PC-9 (cell line): Measurements from ENCODE around the gene RMND5A. TPM values are rescaled to one million over a fixed set of nuclear protein-coding genes. Genes with fewer than 3 reads are reported as not detected.

Source experiments
- BruUV-seq: library from RNA; stranded (reverse); fragments of 400-500 nt; replicated peaks from 2 replicates; lab custom pipeline; 2021; lab: Mats Ljungman, UMichigan
- CTCF ChIA-PET: fragments of 300-600 bp; sonication (Branson Sonifier 250); formaldehyde crosslinking; loops from one replicate; lab custom pipeline; 2022; ENCODE audit warnings: antibody characterized with exemption; lab: Charles Lee
- POLR2A ChIA-PET: fragments of 300-600 bp; sonication (Branson Sonifier 250); formaldehyde crosslinking; loops from one replicate; lab custom pipeline; 2022; ENCODE audit warnings: antibody characterized with exemption; ENCODE audit not compliant: unreplicated experiment; lab: Charles Lee
- DNase-seq, 2 experiments: peaks; one replicate each; pipeline versions ENCODE4 v3.0.0 to v3.0.0-alpha.2; 2015 to 2022; ENCODE audit warnings: mixed read lengths in 1 of 2
- H2AFZ ChIP-seq: fragments of 200-600 bp; sonication (generic); 2 replicates; pipeline ENCODE4 v1.8.1; 2017; ENCODE audit warnings: antibody characterized with exemption
- H3F3A ChIP-seq: fragments of 200-600 bp; sonication (generic); 2 replicates; pipeline ENCODE4 v1.8.1; 2017; ENCODE audit warnings: antibody characterized with exemption, mild to moderate bottlenecking, low read depth; ENCODE audit not compliant: insufficient read depth
- H3K27ac ChIP-seq: fragments of 200-600 bp; sonication (generic); 2 replicates; pipeline ENCODE4 v1.6.1; 2016; ENCODE audit warnings: mixed run types
- H3K27me3 ChIP-seq: fragments of 200-600 bp; sonication (generic); 2 replicates; pipeline ENCODE4 v1.6.1; 2016; ENCODE audit warnings: low read depth, mixed run types; ENCODE audit not compliant: insufficient read depth
- H3K36me3 ChIP-seq: fragments of 200-600 bp; sonication (generic); 2 replicates; pipeline ENCODE4 v1.6.1; 2016; ENCODE audit warnings: low read depth, mixed run types
- H3K4me1 ChIP-seq: fragments of 200-600 bp; sonication (generic); replicated peaks from 2 replicates; pipeline ENCODE4 v1.6.1; 2016; ENCODE audit warnings: mixed run types; ENCODE audit not compliant: insufficient read depth
- H3K4me2 ChIP-seq: fragments of 200-600 bp; sonication (generic); 2 replicates; pipeline ENCODE4 v1.6.1; 2017; ENCODE audit warnings: mixed run types
- H3K4me3 ChIP-seq: fragments of 200-600 bp; sonication (generic); 2 replicates; pipeline ENCODE4 v1.6.1; 2016; ENCODE audit warnings: mixed run types
- H3K79me2 ChIP-seq: fragments of 200-600 bp; sonication (generic); 2 replicates; pipeline ENCODE4 v1.6.1; 2017; ENCODE audit warnings: low read depth, mixed run types
- H3K9me2 ChIP-seq: fragments of 200-600 bp; sonication (generic); 2 replicates; pipeline ENCODE4 v1.8.1; 2017; ENCODE audit warnings: mild to moderate bottlenecking; ENCODE audit not compliant: insufficient read depth
- H3K9me3 ChIP-seq: fragments of 200-600 bp; sonication (generic); 2 replicates; pipeline ENCODE4 v1.8.1; 2016; ENCODE audit warnings: low read depth; ENCODE audit not compliant: insufficient read depth
- H4K20me1 ChIP-seq: fragments of 200-600 bp; sonication (generic); 2 replicates; pipeline ENCODE4 v1.8.1; 2017; ENCODE audit not compliant: insufficient read depth
- EZH2 ChIP-seq: fragments of 200-600 bp; sonication (generic); IDR thresholded peaks from 2 replicates; pipeline ENCODE4 v1.8.0; 2017; ENCODE audit warnings: antibody characterized with exemption, low read depth
- intact Hi-C: fragments of 100-400 bp; cut with micrococcal nuclease; formaldehyde crosslinking; loops from one replicate; pipeline ENCODE4 v1.10.0; 2022; ENCODE audit not compliant: unreplicated experiment
- total RNA-seq: library from RNA; stranded (reverse); gene quantifications from 2 replicates; pipeline ENCODE4 v1.2.3, GENCODE V29; 2021
- TF ChIP-seq, protein P1 (sequence below): fragments of 200-600 bp; sonication (generic); conservative IDR thresholded peaks from 2 replicates; pipeline ENCODE4 v1.6.1; 2017; ENCODE audit warnings: mixed run types, antibody characterized with exemption, mild to moderate bottlenecking, moderate library complexity

Gene RMND5A
- total RNA-seq, 1 experiment from 2014 or later, result 39.3 TPM

DNA sequence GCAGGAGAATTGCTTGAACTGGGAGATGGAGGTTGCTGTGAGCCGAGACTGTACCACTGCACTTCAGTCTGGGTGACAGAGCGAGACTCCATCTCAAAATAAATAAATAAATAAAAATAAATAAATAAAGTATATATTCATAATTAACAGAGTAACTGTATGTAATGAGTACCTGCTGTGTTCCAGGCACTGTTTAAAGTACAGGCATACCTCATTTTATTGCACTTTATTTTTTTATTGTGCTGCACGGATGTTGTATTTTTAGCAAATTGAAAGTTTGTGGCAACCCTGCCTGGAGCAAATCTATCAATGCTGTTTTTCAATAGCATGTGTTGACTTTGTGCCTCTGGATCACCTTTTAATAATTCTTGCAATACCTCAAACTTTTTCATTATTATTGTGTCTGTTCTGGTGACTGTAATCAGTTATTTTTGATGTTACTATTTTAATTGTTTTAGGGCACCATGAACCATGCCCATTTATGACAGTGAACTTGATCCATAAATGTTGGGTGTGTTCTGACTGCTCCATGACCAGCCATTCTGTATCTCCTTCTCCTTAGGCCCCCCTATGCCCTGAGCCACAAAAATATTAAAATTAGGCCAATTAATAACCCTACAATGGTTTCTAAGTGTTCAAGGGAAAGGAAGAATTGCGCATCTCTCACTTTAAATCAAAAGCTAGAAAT lies 98.2 kb downstream of the RMND5A start:
- intact Hi-C loops, result no loop called here
- no peak overlapping the region for H3K4me2 ChIP-seq
- H3K27ac ChIP-seq, result no peak overlapping the region
- DNase-seq, result no peak
- no peaks in the 10 kb centered on the region; the same call in 1 of the 2 replicates for H3K9me3 ChIP-seq
- no peaks in the 10 kb centered on the region for H4K20me1 ChIP-seq
- no peaks in the 10 kb centered on the region for H3K9me2 ChIP-seq
- no peaks in the 10 kb centered on the region for H3K79me2 ChIP-seq
- no TSS peak for BruUV-seq
- TF ChIP-seq EZH2, result no peak
- TF ChIP-seq, protein P1, sequence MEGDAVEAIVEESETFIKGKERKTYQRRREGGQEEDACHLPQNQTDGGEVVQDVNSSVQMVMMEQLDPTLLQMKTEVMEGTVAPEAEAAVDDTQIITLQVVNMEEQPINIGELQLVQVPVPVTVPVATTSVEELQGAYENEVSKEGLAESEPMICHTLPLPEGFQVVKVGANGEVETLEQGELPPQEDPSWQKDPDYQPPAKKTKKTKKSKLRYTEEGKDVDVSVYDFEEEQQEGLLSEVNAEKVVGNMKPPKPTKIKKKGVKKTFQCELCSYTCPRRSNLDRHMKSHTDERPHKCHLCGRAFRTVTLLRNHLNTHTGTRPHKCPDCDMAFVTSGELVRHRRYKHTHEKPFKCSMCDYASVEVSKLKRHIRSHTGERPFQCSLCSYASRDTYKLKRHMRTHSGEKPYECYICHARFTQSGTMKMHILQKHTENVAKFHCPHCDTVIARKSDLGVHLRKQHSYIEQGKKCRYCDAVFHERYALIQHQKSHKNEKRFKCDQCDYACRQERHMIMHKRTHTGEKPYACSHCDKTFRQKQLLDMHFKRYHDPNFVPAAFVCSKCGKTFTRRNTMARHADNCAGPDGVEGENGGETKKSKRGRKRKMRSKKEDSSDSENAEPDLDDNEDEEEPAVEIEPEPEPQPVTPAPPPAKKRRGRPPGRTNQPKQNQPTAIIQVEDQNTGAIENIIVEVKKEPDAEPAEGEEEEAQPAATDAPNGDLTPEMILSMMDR, result no peak
- H3K36me3 ChIP-seq, result no peaks in the 10 kb centered on the region
- H3K4me3 ChIP-seq, result no peak overlapping the region
- ChIA-PET CTCF (no interaction called here), POLR2A (no interaction called here)
- H3K27me3 ChIP-seq, result no peaks in the 10 kb centered on the region
- no peak overlapping the region for H2AFZ ChIP-seq
- H3K4me1 ChIP-seq, result no peaks in the 10 kb centered on the region
- H3F3A ChIP-seq, result no peaks in the 10 kb centered on the region; the same call in 1 of the 2 replicates

DNA sequence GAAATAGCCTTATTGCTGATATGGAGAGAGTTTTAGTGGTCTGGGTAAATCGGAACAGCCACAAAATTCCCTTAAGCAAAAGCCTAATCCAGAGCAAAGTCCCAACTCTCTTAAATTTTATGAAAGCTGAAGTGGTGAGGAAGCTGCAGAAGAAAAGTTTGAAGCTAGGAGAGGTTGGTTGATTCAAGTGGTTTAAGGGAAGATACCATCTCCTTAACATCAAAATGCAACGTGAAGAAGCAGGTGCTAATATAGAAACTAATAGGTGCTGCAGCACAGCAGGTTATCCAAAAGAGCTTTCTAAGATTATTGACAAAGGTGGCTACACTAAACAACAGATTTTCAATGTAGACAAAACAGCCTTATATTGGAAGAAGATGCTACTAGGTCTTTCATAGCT lies 98.9 kb downstream of the RMND5A start:
- H3K9me3 ChIP-seq, result no peaks in the 10 kb centered on the region; the same call in 1 of the 2 replicates
- H3F3A ChIP-seq, result no peaks in the 10 kb centered on the region; the same call in 1 of the 2 replicates
- H2AFZ ChIP-seq, result no peak overlapping the region
- H3K4me1 ChIP-seq, result no peaks in the 10 kb centered on the region
- no peak for DNase-seq
- no TSS peak for BruUV-seq
- no peaks in the 10 kb centered on the region for H3K27me3 ChIP-seq
- TF ChIP-seq, protein P1, result no peak
- no peak for TF ChIP-seq EZH2
- no peak overlapping the region for H3K4me2 ChIP-seq
- H3K27ac ChIP-seq, result no peak overlapping the region
- ChIA-PET CTCF (no interaction called here), POLR2A (no interaction called here)
- no peaks in the 10 kb centered on the region for H3K79me2 ChIP-seq
- intact Hi-C loops, result no loop called here
- H3K36me3 ChIP-seq, result no peaks in the 10 kb centered on the region
- no peaks in the 10 kb centered on the region for H4K20me1 ChIP-seq
- no peaks in the 10 kb centered on the region for H3K9me2 ChIP-seq
- H3K4me3 ChIP-seq, result no peak overlapping the region

DNA sequence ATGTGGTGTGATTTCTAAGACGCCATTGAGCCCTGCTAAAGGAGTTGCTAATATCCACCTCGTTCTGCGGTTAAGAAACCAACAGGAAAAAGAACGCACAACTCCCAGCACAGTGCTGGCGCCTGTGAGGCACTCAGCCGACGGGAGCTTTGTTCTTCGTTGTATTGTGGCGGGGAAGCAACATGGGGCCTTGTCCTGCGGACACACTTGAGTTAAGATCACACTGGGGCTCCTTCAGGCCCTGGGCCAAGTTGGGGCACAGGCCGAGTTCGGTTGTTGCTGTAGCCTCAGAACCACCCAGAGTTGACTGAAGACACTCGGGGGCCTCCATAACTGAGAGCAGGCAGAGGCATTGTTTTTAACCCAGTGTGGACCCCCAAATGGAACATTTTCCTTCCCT lies 101.2 kb downstream of the RMND5A start:
- no peaks in the 10 kb centered on the region for H3K36me3 ChIP-seq
- H4K20me1 ChIP-seq, result no peaks in the 10 kb centered on the region
- no peaks in the 10 kb centered on the region; the same call in 1 of the 2 replicates for H3K9me3 ChIP-seq
- H3F3A ChIP-seq, result no peaks in the 10 kb centered on the region; the same call in 1 of the 2 replicates
- H3K4me2 ChIP-seq, result no peak overlapping the region
- no peaks in the 10 kb centered on the region for H3K4me1 ChIP-seq
- no TSS peak for BruUV-seq
- intact Hi-C loops, result no loop called here
- no peak overlapping the region for H3K27ac ChIP-seq
- DNase-seq, result no peak
- no peaks in the 10 kb centered on the region for H3K79me2 ChIP-seq
- H3K9me2 ChIP-seq, result no peaks in the 10 kb centered on the region
- TF ChIP-seq, protein P1, result no peak
- TF ChIP-seq EZH2, result no peak
- POLR2A ChIA-PET, result no interaction called here
- no peak overlapping the region for H2AFZ ChIP-seq
- H3K27me3 ChIP-seq, result peaks cover 4% of the 10 kb centered on the region
- CTCF ChIA-PET, result no interaction called here
- H3K4me3 ChIP-seq, result no peak overlapping the region
